KMS-11 (cell line): ENCODE data around the gene ZNF507.

Experiments
- H2AFZ ChIP-seq: fragments of 200-600 bp; sonication (generic); 2 replicates; pipeline ENCODE4 v1.6.1; 2016; ENCODE audit warnings: antibody characterized with exemption, mixed run types, low read depth
- H3K27ac ChIP-seq: fragments of 200-600 bp; sonication (generic); 2 replicates; pipeline ENCODE4 v1.6.1; 2016; ENCODE audit warnings: mild to moderate bottlenecking, mixed run types
- H3K27me3 ChIP-seq: fragments of 200-600 bp; sonication (generic); 2 replicates; pipeline ENCODE4 v1.6.1; 2017; ENCODE audit warnings: mild to moderate bottlenecking, low read depth, mixed run types, moderate library complexity; ENCODE audit not compliant: insufficient read depth
- H3K36me3 ChIP-seq: fragments of 200-600 bp; sonication (generic); 2 replicates; pipeline ENCODE4 v1.6.1; 2017; ENCODE audit warnings: mild to moderate bottlenecking, mixed run types; ENCODE audit not compliant: insufficient read depth
- H3K4me1 ChIP-seq: fragments of 200-600 bp; sonication (generic); 2 replicates; pipeline ENCODE4 v1.6.1; 2016; ENCODE audit warnings: mild to moderate bottlenecking, low read depth, mixed run types; ENCODE audit not compliant: poor library complexity, severe bottlenecking
- H3K4me2 ChIP-seq: fragments of 200-600 bp; sonication (generic); 2 replicates; pipeline ENCODE4 v1.7.0; 2016; ENCODE audit warnings: mild to moderate bottlenecking, mixed run types
- H3K4me3 ChIP-seq: fragments of 200-600 bp; sonication (generic); IDR thresholded peaks from 2 replicates; pipeline ENCODE4 v1.6.1; 2017; ENCODE audit warnings: low read depth, low read length, mixed read lengths; ENCODE audit not compliant: insufficient read depth
- H3K79me2 ChIP-seq: fragments of 200-600 bp; sonication (generic); 2 replicates; pipeline ENCODE4 v1.6.1; 2016; ENCODE audit warnings: low read depth, mixed run types; ENCODE audit not compliant: insufficient read depth
- H3K9ac ChIP-seq: fragments of 200-600 bp; sonication (generic); 2 replicates; pipeline ENCODE4 v1.6.1; 2016; ENCODE audit warnings: mild to moderate bottlenecking, mixed run types
- H4K20me1 ChIP-seq: fragments of 200-600 bp; sonication (generic); 2 replicates; pipeline ENCODE4 v1.6.1; 2016; ENCODE audit warnings: mild to moderate bottlenecking, mixed run types; ENCODE audit not compliant: insufficient read depth
- TF ChIP-seq, protein P1 (sequence below): fragments of 200-600 bp; sonication (generic); conservative IDR thresholded peaks from 2 replicates; pipeline ENCODE4 v1.6.1; 2017; ENCODE audit warnings: low read depth, mild to moderate bottlenecking, antibody characterized with exemption, low read length, moderate library complexity, mixed read lengths

The ZNF507 gene

DNA sequence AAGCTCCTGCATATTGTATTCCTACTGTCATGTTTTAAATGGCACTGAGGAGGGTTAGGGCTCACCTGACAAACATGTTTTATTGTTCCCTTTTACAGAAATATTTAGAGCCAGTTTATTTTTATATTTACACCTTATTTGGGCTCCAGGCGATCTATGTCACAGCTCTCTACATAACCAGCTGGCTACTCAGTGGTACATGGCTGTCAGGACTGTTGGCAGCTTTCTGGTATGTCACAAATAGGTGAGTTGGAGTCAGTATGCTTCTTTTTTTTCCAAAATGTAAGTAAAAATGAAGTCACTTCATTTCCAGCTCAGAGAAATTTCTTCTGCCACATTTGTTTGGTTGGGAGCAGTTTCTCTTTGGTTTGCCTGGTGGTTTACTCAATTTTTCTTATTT lies 91.7 kb downstream of the ZNF507 start:
- Histone ChIP-seq H3K36me3 (no peaks in the 10 kb centered on the region), H3K4me3 (no peak overlapping the region), H3K79me2 (no peaks in the 10 kb centered on the region)

More for the DNA sequence above, 91.7 kb downstream of the ZNF507 start:
- Histone ChIP-seq H3K4me2 (no peak overlapping the region), H3K4me1 (no peaks in the 10 kb centered on the region), H3K9ac (no peak overlapping the region), H3K27ac (no peak overlapping the region), H2AFZ (no peak overlapping the region), H3K27me3 (no peaks in the 10 kb centered on the region), H4K20me1 (no peaks in the 10 kb centered on the region)
- TF ChIP-seq, protein P1, sequence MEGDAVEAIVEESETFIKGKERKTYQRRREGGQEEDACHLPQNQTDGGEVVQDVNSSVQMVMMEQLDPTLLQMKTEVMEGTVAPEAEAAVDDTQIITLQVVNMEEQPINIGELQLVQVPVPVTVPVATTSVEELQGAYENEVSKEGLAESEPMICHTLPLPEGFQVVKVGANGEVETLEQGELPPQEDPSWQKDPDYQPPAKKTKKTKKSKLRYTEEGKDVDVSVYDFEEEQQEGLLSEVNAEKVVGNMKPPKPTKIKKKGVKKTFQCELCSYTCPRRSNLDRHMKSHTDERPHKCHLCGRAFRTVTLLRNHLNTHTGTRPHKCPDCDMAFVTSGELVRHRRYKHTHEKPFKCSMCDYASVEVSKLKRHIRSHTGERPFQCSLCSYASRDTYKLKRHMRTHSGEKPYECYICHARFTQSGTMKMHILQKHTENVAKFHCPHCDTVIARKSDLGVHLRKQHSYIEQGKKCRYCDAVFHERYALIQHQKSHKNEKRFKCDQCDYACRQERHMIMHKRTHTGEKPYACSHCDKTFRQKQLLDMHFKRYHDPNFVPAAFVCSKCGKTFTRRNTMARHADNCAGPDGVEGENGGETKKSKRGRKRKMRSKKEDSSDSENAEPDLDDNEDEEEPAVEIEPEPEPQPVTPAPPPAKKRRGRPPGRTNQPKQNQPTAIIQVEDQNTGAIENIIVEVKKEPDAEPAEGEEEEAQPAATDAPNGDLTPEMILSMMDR, result no peak
